Stimulated activated memory B cell treated with anti-CD40 and anti-IgM and Interleukin-4, amounts not matched to agents 10 μg/mL and 1 μg/mL and 100 μg/mL, for 72 hours (primary cell): ENCODE measurements around the gene HES7.

Experiments used
- ATAC-seq: fragments of 150-1000 bp; cut with Tn5 transposase; 2 replicates; pipeline ENCODE4 v1.10.0; 2021
- H3K27ac Mint-ChIP-seq: one replicate; pipeline ENCODE4 v1.8.0; 2022; ENCODE audit warnings: mild to moderate bottlenecking, mixed read lengths
- H3K27me3 Mint-ChIP-seq: one replicate; pipeline ENCODE4 v1.8.0; 2022; ENCODE audit warnings: mixed read lengths
- H3K36me3 Mint-ChIP-seq: one replicate; pipeline ENCODE4 v1.8.0; 2022; ENCODE audit warnings: mixed read lengths
- H3K4me1 Mint-ChIP-seq: one replicate; pipeline ENCODE4 v1.8.0; 2022; ENCODE audit warnings: mixed read lengths
- H3K4me3 Mint-ChIP-seq: one replicate; pipeline ENCODE4 v1.8.0; 2022; ENCODE audit warnings: mild to moderate bottlenecking, moderate library complexity, mixed read lengths
- H3K9me3 Mint-ChIP-seq: one replicate; pipeline ENCODE4 v1.8.0; 2022; ENCODE audit warnings: mixed read lengths

The HES7 gene

GRCh38 chr17:8150194-8151119, 26.6 kb upstream of the HES7 start:
- no peak for ATAC-seq
- H3K27me3 Mint-ChIP-seq, result no peaks in the 10 kb centered on the region
- H3K27ac Mint-ChIP-seq, result peak overlapping the region; percentile 74
- peaks cover 24% of the 10 kb centered on the region for H3K4me1 Mint-ChIP-seq
- peak overlapping the region; percentile 83 for H3K4me3 Mint-ChIP-seq
- no peaks in the 10 kb centered on the region for H3K9me3 Mint-ChIP-seq
- H3K36me3 Mint-ChIP-seq, result peaks cover 46% of the 10 kb centered on the region

DNA sequence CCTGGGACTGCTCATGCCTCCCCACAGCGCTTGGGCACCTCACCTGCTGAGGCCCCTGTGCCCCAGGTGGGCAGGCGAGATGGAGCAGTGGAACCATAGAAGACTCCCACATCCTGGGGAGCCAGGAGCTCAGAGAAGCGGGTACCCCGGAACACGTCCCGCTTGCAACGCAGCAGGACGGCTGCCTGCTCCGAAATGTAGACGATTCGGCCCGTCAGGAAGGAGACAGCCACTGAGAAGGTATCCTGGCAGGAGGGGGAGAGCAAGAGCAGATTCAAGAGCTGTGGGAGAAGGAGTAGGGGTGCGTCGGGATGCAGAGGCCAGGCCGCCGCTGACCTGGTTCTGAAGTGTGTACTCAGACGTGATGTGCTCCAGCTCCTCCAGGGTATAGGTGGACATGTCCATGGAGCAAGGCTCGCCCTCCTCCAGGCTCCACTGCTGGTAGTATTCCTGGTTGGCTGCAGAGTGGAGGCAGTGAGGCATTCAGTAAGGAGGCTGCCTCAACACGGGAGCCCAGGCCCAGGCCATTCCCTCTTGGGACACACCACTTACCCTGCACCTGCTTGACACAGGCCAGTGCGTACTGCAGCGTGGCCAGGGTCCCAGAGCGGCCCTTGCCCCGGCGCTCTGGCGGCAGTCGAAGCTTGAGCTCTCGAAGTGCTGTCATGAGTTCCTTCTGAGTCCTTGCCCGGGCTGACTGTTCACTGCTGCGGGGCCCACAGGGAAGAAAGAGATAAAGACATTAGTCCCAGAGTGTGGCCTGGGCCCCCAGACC, 25.7 kb upstream of the HES7 start:
- Mint-ChIP-seq H3K27me3 (no peaks in the 10 kb centered on the region), H3K27ac (no peak overlapping the region)
- ATAC-seq, result no peak

DNA sequence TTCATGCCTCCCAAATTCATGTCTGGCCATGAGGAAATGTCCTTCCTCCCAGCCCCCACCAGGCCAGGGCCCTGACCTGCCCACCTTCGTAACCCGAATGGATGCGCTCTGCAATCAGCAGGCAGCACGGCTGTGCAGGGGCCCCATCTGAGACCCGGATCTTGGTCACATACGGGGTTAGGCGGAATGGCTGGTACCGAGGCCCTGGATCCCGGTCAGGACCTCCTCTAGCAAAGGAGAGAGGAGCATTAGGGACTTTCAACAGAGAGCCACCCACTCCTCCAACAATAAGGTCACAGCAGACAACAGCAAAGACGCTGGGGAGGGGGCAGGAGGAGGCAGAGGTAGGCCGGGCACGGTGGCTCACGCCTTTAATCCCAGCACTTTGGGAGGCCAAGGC, 24.7 kb upstream of the HES7 start:
- H3K4me1 Mint-ChIP-seq, result peaks cover 24% of the 10 kb centered on the region
- peaks cover 64% of the 10 kb centered on the region for H3K36me3 Mint-ChIP-seq
- no peak overlapping the region for H3K27ac Mint-ChIP-seq
- ATAC-seq, result no peak
- H3K9me3 Mint-ChIP-seq, result no peaks in the 10 kb centered on the region
- no peaks in the 10 kb centered on the region for H3K27me3 Mint-ChIP-seq
- H3K4me3 Mint-ChIP-seq, result no peak overlapping the region

More for the DNA sequence above, 25.7 kb upstream of the HES7 start:
- Mint-ChIP-seq H3K4me3 (no peak overlapping the region), H3K9me3 (no peaks in the 10 kb centered on the region), H3K4me1 (peaks cover 24% of the 10 kb centered on the region), H3K36me3 (peaks cover 53% of the 10 kb centered on the region)

DNA sequence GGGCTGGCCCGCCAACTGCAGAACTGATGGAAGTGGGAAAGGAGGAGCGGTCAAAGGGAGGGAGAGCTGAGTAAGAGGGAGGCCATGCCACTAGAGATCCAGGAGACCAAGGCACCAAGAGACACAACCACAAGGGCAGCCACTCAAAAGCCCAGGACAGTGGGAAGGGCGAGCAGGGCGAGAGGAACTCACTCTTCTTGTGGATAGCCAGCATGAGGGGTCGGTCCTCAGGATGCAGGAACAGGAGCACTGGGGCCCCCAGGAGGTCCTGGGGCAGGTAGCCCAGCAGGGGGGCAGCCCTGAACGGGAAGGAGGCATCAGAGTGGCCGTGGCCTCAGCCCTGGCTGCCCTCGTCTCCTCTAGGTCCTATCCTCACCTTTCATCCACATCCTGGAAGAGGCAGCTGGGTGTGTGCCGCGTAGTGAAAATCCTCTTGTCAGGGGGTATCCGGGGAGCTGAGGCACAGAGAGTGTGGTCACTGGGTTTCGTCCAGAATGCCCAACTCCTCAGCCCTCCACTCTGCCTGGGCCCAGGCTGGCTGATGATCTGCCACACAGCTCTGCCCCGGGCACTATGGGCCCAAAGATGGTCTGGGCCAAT, 24.0 kb upstream of the HES7 start:
- no peak overlapping the region for H3K4me3 Mint-ChIP-seq
- H3K4me1 Mint-ChIP-seq, result peaks cover 24% of the 10 kb centered on the region
- no peaks in the 10 kb centered on the region for H3K9me3 Mint-ChIP-seq
- no peak for ATAC-seq
- H3K27me3 Mint-ChIP-seq, result no peaks in the 10 kb centered on the region
- no peak overlapping the region for H3K27ac Mint-ChIP-seq
- H3K36me3 Mint-ChIP-seq, result peaks cover 69% of the 10 kb centered on the region

DNA sequence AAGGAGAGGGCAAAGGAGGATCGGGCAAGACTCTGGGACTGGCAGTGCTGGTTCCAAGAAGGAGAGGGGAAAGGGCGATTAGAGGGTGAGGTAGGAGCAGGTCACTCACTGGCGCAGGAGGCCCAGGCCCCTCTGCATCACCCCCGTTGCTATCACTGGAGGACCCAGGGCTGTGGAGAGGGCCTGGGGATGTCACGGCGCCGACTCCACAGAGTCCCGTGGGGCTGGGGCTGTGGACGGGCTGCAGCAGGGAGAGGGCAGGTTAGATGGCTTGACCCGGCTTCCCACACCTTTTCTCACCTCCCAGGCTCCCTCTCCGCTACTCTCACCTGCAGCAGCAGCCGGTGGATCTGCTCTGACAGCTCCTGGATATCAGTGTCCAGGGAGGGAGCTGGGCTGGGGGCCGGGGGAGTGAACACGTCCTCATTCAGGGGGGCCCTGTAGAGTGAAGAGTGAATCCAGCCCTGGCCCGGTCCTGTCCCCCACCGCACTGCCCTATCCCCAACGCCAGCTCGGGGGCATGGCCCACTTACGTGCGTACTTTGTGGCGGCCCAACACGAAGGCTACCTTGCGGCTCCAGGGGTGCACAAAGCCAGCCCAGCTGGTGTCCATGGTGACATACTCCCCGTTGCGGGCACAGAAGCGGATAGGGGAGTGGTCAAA, 23.4 kb upstream of the HES7 start:
- Mint-ChIP-seq H3K9me3 (no peaks in the 10 kb centered on the region), H3K4me1 (peaks cover 24% of the 10 kb centered on the region), H3K36me3 (peaks cover 75% of the 10 kb centered on the region), H3K27me3 (no peaks in the 10 kb centered on the region), H3K27ac (no peak overlapping the region), H3K4me3 (no peak overlapping the region)
- no peak for ATAC-seq

DNA sequence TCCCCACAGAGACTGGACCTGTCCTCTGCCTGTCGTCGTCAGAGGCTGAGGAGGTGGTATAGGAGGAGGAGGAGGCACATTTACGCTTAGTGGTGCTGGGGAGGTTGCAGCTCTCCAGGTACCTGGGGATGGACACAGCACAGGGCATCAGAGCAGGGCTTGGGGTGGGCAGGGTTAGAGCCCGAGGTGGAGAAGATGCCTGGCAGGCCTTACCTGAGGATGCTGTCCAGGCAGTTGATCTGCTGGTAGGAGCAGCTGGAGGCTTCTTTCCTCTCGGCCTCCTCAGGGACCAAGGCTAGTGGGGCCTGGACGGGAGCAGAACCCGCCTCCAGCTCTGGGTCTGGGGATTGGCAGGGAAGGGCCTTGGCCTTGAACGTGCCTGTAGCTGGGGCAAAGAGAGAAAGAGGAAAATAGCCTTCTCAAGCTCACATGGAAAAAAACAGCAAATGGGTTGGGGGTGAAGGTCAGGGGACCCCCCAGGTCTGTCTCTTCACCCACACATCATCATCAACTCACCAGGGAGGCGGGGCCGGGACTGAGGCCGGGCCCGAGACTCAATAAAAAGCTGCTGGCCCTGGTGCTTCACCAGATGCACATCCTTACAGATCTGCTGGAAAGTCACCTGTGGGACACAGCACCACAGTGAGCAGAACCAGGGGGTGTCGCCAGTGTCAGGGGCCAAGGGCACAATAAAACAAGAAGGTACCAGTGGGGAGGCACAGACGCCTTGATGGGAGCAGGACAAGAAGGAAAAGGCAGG, 22.7 kb upstream of the HES7 start:
- ATAC-seq, result no peak
- no peaks in the 10 kb centered on the region for H3K27me3 Mint-ChIP-seq
- peaks cover 79% of the 10 kb centered on the region for H3K36me3 Mint-ChIP-seq

DNA sequence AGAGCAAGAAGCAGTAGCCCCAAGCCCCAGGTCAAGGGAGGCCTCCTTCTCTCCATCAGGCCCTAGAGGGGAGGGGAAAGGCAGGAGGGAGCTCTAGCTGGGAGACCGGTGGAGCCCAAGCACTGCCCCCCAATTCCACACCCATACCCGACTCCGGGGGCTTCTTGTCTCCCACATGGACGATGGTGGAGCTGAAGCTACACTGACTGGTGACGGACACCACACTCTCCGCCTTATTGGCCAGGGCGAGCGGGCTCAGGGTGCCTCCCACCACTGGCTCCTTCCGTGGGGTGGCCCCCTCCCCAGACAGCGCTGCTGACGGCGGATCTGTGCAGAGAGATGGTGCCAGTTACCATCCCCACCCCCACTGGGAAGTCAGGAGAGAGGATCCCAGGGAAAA, 21.9 kb upstream of the HES7 start:
- Mint-ChIP-seq H3K9me3 (no peaks in the 10 kb centered on the region), H3K27me3 (no peaks in the 10 kb centered on the region), H3K27ac (no peak overlapping the region), H3K4me1 (peaks cover 23% of the 10 kb centered on the region), H3K36me3 (peaks cover 86% of the 10 kb centered on the region), H3K4me3 (no peak overlapping the region)
- ATAC-seq, result no peak

More for the DNA sequence above, 22.7 kb upstream of the HES7 start:
- Mint-ChIP-seq H3K9me3 (no peaks in the 10 kb centered on the region), H3K4me1 (peaks cover 24% of the 10 kb centered on the region), H3K27ac (no peak overlapping the region), H3K4me3 (no peak overlapping the region)

- Mint-ChIP-seq H3K4me1 (peaks cover 11% of the 10 kb centered on the region), H3K36me3 (peaks cover 87% of the 10 kb centered on the region), H3K4me3 (no peak overlapping the region), H3K9me3 (no peaks in the 10 kb centered on the region), H3K27me3 (no peaks in the 10 kb centered on the region), H3K27ac (no peak overlapping the region)
- no peak for ATAC-seq
Measured at GRCh38 chr17:8144401-8145231, 20.7 kb upstream of the HES7 start.

DNA sequence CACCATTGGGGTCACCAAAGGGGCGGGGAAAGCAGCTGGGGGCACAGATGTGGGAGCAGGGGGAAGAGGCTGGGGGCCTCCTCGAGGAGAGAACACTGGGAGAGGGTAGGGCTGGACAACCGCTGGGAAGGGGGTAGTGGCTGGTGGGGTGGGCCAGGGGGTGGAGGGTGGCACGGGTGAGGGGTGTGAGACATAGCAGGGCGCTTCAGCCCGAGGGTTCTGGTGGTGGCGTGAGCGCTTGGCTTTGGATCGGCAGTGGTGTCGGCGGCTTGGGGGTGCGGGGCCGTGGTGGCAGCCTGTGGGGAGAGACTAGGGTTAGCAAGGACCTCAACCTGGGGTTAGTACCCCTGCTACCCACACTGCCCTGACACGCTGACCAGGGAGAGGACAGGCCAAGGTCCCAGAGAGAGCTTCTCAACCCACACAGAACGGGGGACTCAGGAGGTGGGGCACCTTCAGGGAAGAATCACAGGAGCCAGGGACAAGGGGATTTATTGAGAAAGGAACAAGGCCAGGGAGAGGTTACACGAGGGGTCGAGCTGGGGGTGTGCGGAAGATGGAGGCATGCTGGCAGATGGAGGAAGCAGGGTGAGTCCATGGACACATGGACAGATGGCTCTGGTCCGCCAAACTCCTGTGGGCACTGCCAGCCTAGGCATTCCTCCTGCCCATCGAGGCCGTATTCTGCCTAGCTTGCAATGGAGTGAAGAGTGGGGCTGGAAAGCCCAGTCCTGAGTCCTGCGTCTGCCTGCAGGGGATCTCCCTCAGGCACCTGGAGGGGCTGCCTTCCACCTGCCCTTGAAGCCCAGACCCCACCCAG, 19.9 kb upstream of the HES7 start:
- Mint-ChIP-seq H3K4me1 (peaks cover 8% of the 10 kb centered on the region), H3K4me3 (no peak overlapping the region), H3K9me3 (no peaks in the 10 kb centered on the region), H3K27ac (no peak overlapping the region), H3K36me3 (peaks cover 79% of the 10 kb centered on the region), H3K27me3 (no peaks in the 10 kb centered on the region)
- ATAC-seq, result no peak

DNA sequence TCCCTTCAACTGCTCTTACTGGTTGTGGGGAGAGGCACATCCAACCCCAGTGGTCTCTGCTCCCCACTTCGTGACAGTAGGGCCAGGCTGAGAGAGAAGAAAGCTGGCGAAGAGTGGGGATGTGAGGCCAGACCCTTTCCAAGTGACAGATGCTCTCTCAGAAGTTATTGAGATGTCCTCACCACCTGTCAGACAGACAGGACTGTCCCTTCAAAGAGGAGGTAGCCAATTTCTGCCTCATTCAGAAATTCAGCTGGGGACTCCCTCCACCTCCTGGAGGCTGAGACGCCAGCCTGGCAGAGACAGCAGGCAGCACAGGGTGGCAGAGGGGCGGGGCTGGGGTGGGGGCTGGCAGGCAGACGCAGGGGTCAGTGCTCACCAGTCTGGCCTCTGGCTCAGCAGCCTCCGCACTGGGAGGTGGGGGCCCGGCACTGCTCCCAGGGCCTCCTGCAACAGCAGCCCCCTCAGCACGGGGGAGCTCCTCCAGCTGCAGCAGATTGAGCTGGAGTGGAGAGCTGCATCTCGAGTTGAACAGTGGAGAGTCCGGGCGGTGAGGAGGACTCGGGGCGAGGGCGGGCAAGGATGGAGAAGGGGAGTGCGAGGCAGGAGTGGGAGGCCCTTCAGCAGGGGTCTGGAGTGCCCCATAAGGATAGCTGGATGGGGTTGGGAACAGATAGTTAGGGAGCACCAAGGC, 19.1 kb upstream of the HES7 start:
- Mint-ChIP-seq H3K4me1 (peaks cover 8% of the 10 kb centered on the region), H3K27me3 (no peaks in the 10 kb centered on the region), H3K4me3 (no peak overlapping the region), H3K36me3 (peaks cover 71% of the 10 kb centered on the region), H3K9me3 (no peaks in the 10 kb centered on the region), H3K27ac (no peak overlapping the region)
- ATAC-seq, result no peak

DNA sequence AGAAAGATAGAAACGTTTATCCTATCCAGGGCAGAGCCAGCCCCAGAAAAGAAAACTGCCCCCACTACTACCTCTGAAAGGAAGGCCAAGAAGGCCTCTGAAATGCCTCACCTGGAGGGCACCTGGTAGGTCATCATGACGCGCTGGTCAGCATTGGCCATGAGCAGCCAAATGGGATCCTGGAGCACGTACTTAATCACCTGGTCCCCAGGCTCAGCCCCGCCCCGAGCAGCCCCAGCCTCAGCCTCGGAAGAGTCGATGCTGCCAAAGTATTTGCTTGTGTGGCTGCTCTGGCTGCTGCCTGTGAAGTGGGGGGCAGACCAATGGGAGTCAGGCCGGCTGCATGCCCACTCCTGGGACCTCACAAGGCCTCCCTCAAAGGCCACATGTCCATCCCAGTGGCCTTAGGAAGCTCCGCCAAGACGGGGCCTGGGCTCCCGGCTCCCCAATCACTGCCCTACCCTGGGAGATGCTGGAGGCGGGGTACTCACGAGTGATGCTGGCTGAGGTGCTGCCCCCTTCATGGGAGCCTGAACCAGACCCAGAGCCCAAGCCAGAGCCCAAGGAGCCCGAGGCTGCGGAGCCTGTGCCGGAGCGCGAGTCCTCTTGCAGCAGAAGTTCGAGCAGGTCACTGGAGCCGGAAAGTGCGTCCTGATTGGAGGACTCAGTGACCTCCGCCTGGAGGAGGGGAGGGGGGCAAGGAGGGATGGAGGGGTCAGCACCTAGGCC, 18.4 kb upstream of the HES7 start:
- Mint-ChIP-seq H3K9me3 (no peaks in the 10 kb centered on the region), H3K27me3 (no peaks in the 10 kb centered on the region), H3K4me1 (peaks cover 8% of the 10 kb centered on the region), H3K36me3 (peaks cover 64% of the 10 kb centered on the region), H3K4me3 (no peak overlapping the region), H3K27ac (no peak overlapping the region)
- no peak for ATAC-seq

DNA sequence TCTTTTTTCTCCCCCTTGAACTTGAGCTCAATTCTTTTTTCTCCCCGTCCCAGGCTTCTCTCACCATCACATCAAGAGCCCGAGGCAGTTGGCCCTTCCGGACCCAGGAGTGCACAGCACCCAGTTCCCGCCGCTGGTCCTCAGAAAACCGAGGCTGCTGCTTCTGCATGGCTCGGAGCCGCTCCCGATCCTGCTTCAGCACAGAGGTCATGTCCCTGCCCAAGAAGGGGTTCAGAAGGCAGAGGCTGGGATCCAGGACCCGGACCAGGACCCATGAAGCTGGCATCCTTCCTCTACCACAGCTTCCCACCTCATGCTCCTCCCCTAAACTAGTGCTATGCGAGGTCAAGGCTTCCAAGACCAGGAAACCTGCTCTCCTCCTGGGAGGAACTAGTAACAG, 17.8 kb upstream of the HES7 start:
- Mint-ChIP-seq H3K27me3 (no peaks in the 10 kb centered on the region), H3K4me3 (no peak overlapping the region), H3K4me1 (peaks cover 8% of the 10 kb centered on the region), H3K27ac (no peak overlapping the region), H3K36me3 (peaks cover 59% of the 10 kb centered on the region), H3K9me3 (no peaks in the 10 kb centered on the region)
- no peak for ATAC-seq
